GM21367 (cell line): ENCODE data around the gene PCF11.

Experiments used
- ATAC-seq: cut with Tn5 transposase; IDR thresholded peaks from one replicate; pipeline ENCODE4 v1.9.1; 2021; ENCODE audit not compliant: unreplicated experiment

Gene PCF11

DNA sequence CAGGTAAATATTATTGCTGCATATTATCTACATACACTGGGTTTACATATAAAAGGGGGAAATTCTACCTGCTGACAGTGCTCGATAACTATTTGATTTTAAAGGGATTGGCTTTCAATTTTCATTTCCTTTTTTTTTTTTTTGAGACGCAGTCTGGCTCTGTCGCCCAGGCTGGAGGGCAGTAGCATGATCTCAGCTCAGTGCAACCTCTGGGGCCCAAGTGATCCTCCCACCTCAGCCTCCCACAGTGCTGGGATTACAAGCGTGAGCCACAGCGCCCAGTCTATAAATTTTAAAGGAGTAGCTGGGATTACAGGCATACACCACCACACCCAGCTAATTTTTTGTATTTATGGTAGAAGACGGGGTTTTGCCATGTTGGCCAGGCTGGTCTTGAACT, 3.2 kb upstream of the PCF11 start:
- no peak for ATAC-seq

DNA sequence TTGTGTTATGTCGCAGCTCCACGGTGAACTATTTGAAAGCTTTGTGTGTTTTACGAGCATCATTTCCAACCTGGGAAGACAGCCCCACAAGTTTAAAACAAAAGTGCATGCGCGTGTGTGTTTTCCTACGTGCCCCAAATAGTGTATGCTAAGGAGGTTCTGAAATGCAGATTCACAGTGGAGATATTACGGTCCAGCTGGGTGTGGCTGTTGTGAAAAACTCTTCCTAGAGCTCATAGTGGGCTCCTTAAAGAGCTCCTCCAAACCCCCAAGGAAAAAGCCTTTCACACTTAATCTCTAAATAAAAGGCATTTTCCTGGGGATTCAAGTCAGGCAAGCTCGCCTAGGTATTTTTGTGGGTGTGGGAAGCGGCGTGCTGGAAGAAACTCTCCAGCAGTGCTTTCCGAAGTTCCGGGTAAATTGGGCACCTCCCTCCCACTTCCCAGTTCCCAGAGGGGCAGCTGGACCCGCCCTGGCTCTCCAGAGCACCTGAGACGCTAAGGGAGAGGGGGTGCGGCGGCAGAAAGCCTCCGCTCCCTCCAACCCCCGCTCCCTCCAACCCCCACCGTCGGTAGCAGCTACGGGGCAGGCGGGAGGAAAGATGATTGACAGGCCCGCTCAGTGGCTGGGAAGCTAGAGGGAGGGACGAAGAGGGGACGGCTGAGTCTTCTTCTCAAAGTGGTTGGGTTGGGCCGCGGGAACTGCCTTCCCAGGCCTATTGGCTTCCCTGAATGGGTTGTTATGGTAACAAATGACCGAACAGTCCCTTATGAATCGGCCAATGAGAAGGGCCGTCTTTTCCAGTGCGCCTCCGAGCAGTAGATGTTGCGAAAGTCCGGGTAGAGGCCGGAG, 561 bp upstream of the PCF11 start:
- ATAC-seq: peak; percentile 94

DNA sequence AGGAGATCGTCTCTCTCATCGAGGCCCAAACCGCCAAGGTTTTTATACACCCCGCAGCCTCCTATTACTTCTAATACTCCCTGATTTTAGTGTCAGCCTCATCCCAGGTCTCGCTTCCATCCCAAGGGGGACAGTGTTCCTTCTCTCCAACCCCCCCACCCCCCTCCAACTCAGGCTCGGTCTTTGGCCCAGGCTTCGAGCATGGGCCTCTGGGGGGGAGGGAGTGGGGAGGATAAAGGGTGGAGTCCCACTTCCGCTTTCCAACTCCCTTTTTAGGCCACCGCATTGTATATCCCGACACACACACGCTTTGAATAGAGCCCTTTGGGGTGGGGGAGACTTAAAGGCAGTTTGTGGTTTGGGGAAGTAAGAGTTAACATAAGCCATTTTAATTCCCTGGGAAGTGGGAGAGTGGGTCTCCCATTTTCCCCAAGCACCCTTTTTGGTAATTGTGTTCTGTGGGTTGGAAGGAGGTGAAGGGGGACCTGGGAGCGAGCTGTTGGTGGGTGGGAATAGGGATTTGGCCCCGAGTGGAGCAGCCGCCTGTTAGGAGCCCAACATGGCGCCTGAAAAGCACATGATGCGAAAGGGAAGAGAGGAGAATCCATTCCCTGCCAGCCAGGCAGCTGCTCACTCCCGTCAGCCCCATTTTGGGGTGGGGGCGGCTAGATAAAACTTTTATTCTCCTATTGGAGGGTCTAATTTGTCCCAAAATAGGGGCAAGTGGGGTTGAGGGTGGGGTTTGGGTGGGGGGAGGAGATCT, 844 bp downstream of the PCF11 start:
- no peak for ATAC-seq

DNA sequence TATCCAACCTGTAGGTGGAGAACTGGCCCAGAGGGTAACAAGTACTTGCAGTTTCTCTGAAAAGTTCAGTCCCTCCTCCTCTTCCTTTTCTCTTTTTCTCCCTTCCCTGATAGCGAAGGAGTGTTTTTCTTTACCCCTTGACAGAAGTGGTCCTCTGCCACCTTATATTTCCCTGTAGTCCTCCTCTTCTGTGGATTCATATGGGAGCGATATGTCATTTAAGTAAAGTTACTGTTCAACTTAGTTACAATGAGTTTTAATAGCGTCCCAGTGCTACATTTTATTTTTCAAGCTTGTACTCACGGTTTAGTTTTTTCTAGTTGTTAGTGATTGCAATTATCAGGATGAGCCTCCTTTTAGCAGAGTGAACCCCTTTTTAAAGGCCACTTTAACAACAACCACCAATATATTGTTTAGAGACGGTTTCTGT, 1.4 kb downstream of the PCF11 start:
- no peak for ATAC-seq

DNA sequence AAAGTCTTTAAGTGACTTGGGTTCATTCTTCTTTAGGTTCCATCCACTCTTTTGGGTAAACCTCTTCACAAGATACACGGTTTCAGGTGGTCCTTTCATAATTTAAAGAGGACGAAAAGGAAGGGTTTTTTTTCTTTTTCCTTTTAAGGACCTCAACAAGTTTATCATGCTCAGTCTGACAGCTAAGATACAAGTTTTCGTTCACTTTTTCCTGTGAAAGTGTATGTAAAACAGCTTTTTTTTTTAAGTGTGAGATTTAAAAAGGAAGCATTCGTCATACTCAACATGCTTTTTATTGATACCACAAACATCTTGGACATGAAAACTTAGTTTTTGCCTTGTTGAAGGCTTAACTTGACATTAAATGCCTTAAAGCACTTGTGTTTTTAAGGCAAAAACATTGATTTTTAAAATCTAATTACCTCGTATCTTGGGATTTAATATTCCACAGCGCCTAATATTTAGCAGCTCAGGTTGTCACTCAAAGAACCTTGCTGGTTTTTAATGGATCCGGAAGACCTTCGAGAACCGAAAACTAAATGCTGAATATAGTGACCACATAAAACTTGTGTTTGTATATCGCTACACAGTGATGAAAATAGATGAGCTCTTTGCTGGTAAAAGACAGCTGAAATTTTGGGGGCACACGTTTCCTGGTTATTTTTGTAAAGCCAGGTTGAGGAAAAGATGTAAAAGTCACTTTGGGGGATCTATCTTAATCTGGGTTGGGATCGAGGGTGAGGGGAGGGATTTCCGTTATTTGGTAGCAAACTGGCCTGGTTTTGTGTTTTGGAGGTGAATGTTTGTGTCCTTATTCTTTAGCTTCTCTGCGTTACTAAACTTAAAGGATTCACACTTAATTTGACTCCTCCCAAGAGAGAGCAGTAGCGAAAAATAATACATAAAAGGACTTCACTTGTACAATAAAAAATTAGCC, 2.3 kb downstream of the PCF11 start:
- ATAC-seq: no peak

DNA sequence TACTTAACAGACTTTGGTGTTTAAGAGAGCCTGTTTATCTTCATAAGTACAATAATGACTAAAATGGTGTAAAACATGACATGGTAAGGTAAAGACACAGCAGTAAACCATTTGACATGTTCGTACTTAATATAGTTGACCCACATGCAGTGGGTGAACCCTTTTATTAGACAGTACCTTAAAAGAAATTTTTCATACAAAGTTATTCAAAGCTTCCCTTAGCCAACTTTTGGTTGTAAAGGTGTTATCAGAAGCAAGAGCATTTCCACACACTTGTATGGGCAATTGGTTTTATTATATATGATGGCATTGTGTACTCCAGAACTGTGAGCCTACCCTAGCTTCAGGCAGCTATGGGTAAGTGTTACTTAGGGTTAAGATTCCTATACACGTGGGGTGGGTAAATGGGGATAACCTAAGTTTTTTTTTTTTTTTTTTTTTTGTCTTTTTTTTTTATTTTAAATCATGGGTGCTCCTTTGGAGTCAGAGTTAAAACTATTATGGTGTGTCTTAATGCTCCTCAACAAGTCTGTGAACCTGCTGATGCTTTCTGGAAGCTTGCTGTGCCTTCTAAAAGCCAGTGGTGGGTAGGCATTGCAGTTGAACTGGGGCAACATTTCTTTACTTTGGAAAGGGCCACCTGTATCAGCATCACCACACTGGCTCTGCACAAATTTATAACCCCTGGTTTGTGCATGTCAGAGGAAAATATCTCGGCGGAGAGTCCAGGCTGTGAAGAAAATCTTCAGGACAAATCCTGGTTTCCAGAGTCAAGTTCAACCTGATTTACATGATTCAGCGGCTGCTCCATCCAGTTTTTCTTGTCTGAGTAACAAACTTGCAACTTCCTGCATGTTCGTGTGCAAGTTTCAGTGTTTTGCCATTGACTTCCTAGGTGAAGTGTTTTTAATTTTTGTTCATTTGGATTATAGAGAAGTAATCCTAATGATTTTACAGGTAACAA, 3.3 kb downstream of the PCF11 start:
- no peak for ATAC-seq

DNA sequence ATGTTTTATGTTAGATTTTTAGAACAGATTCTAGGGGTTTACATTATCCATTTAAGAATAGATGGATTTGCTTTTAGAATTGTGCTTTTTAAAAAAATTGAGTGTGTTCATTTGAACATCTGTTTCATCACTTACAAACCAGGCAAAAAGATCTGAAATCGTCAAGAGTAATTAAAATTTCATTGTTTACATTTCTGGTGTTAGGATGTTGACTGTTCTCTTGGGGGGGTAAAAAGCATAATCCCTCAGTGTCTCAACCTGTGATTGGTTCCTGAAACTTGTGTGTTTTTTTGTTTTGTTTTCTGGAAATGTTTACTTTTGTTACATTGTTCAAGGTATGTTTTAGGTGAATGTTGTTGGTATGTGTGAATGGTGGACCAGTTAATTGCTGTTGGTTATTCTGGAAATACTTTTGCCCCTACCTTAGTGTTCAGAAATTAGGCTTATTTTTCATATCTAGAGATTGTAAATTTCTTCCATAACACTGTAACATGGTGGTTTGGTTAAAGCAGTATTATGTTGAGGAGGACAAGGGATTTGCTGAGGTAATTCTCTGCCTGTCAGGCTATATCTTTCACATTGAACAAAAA, 4.8 kb downstream of the PCF11 start:
- no peak for ATAC-seq

DNA sequence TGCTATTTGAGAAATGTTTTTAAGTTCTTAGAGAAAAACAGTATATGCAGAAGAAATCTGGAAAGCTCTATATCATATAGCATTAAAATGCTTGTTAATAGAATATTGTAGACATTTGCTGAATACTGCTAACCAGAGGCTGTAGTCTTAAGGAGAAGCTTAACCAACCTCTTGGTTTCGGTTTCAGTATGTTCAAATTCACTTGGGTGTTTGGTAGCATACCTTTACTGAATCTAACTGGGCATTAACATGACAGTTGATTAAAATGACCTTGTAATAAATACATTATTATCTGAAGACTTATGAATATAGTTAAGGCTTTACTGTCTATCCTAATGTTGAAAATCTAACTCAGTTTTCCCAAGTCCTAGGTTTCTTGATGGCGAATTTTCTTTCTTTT, 5.4 kb downstream of the PCF11 start:
- ATAC-seq: peak; percentile 42

DNA sequence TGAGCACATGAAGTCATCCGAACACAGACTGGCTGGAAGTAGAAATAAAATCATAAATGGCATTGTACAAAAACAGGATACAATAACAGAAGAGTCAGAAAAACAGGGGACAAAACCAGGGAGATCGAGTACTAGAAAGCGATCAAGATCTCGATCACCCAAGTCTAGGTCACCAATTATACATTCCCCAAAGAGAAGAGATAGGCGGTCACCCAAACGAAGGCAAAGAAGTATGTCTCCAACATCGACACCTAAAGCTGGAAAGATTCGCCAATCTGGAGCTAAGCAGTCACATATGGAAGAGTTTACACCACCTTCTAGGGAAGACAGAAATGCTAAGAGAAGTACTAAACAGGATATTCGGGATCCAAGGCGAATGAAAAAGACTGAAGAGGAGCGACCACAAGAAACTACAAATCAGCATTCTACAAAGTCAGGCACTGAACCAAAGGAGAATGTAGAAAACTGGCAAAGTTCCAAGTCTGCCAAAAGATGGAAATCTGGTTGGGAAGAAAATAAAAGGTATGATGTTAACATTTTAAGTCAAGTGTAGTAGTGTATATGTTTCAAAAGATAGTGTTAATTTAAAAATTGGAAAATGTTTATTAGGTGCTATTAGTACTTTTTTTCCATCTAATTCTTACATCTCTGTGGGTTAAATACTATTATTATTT, 9.4 kb downstream of the PCF11 start:
- no peak for ATAC-seq

DNA sequence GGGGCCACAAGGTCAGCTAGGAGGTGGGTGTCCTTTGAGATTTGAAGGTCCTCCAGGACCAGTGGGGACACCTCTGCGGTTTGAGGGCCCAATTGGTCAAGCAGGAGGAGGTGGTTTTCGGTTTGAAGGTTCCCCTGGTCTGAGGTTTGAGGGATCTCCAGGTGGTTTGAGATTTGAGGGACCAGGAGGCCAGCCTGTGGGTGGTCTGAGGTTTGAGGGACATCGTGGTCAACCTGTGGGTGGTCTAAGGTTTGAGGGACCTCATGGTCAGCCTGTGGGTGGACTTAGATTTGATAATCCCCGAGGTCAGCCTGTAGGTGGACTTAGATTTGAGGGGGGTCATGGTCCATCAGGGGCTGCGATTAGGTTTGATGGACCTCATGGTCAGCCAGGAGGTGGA, 11.8 kb downstream of the PCF11 start:
- ATAC-seq: no peak

DNA sequence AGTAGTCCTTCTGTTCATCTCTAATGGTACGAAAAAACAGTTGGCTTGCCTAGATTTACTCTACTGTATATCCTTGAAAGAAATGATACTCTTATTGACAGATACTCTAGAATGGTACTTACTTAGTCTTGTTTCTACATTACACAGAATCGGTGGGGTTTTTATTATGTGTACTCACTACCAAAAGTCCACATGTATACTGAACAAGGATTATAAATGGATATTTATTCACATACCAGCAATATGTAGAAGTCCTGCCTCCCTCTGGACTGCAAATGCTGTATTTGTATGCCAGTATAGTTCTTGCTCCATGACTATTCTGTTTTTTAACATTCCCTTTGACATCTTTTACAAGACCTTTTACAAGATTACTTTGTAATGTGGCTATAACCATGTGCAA, 13.9 kb downstream of the PCF11 start:
- no peak for ATAC-seq

DNA sequence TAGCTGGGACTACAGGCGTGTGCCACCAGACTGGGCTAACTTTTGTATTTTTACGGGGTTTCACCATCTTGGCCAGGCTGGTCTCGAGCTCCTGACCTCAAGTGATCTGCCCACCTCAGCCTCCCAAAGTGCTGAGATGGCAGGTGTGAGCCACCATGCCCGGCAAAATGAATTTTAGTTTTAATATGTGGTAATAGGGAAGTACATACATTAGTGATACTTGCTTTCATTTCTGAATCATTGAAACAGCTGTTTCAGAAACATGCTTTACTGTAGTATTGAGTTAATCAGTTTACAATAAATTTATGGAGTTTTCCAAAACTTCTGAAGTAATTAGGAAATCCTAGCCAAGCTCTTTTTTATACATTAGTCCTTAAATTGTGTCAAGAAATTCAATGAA, 15.6 kb downstream of the PCF11 start:
- no peak for ATAC-seq

DNA sequence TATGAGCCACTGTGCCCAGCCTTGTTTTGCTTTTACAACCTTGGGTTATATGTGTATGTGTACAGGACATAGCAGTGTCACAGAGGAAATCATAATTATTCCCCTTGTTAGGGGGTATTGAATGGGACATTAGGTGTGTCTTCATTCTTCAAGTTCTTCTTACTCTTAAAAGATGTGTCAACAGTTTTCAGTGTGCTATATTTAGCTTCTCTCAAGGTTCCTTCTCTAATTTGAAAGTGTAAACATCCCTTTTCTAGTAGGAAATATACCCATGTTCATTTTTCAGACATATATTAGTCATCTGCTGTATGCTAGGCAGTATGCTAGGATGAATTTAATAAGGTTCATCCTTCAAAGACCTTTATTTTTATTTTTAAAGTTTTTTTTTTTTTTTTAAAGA, 17.1 kb downstream of the PCF11 start:
- no peak for ATAC-seq

DNA sequence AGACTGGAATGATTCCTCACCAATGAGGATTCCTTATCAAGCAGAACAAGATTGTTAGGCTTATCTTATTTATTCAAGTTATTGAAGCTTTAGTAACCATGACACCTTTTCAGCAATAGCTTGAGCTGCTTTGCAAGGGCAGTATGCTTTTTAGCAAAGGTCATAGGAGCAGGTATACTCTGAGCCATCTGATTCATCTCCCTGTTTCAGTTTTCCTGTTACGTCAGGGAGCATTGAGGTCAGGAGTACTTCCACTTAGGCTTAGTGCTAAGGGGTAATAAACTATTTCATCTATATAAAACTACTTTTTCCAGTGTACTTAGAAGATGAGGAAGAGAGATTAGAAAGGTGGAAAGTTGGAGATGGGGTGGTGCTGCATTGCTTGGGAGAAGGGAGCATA, 18.9 kb downstream of the PCF11 start:
- ATAC-seq: no peak

DNA sequence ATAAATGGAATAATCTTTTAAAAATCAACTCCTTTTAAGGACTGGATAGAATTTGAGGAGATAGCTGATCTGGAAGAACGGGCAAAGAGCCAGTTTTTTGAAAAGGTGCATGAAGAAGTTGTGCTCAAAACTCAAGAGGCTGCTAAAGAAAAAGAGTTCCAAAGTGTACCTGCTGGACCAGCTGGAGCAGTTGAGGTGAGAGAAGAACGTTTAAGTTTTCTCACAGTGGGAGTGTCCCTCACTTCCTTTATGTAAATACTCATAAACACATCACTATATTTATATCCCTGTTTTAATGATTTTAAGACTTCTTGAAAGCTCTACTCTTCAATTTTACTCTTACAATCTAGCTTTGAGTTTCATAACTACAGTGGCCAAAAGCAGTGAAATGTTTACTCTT, 24.9 kb downstream of the PCF11 start:
- no peak for ATAC-seq

DNA sequence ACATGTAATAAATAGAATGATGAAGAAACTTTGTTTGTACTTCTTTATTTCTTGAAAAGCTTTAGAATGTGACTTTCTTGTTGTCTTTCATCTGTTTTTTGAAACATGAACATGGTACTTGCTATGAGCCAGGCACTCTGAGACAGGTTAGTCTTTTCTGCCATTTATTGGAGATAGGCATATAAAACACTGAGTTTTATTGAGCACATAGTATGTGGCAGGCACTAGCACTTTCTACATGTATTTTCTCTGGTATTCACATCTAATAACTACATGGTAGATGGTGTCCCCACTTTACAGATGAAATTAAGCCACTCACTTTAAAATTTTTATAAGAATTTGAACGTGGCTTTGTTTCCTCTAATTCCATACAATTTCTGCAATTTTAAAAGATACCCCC, 28.8 kb downstream of the PCF11 start:
- ATAC-seq: no peak

DNA sequence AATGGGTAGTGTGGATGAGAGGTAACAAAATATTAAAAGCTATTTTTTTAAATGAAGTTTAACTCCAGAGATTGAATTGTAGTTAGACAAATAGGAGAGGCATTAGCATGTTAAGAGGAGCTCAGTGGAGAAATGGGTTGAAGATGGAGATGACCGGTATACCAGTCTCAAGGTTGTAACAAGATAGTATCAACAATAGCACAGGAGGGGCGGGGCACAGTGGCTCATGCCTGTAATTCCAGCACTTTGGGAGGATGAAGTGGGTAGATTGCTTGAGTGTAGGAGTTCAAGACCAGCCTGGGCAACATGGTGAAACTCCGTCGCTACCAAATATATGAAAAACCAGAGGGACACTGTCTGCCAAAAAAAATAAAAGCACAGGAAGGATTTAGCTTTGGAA, 30.5 kb downstream of the PCF11 start:
- ATAC-seq: no peak

DNA sequence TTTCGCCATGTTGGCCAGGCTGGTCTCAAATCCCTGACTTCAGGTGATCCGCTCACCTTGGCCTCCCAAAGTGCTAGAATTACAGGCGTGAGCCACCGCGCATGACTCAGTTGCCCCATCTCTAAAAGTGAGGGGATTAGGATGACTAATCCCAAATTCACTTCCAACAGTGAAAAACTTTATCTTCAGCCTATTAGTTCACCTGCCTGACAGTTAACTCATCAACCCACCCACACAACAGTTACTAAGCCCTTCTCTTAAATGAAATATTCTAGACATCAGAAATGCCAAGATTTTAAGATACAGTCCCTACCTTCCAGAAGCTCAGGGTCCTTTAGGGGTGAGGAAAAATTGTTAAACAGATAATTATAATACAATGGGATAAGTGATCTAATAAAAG, 34.6 kb downstream of the PCF11 start:
- ATAC-seq: no peak

DNA sequence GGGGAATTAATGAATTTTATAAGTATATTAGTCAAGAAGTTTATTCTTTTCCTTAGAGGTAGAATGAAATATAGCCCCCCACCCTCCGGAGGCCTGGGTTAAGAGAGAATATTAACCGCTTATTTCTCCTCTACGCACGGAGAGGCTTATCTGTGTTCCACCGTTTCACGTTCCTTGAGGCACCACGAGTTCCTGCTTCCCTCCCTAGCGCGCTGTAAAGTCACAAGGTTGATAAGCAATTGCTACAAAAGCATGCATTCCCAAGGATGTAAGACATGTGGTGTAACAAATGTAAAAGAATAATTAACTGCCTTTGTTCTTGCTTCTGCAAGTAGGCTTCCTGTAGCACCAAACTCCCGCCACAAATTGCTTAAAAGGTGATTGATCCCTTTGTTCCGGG, 35.1 kb downstream of the PCF11 start:
- ATAC-seq: no peak
